ENCODE results near the gene CHST11. TPM values are rescaled to one million over a fixed set of nuclear protein-coding genes. Genes with fewer than 3 reads are reported as not detected.

CHST11 gene
- total and polyA plus RNA-seq, 9 of the 15 experiments (the other 6 are each of a cell fraction or from before 2014, with no cell fraction given), result 2.3 to 38.7 (median 15.0) TPM

DNA sequence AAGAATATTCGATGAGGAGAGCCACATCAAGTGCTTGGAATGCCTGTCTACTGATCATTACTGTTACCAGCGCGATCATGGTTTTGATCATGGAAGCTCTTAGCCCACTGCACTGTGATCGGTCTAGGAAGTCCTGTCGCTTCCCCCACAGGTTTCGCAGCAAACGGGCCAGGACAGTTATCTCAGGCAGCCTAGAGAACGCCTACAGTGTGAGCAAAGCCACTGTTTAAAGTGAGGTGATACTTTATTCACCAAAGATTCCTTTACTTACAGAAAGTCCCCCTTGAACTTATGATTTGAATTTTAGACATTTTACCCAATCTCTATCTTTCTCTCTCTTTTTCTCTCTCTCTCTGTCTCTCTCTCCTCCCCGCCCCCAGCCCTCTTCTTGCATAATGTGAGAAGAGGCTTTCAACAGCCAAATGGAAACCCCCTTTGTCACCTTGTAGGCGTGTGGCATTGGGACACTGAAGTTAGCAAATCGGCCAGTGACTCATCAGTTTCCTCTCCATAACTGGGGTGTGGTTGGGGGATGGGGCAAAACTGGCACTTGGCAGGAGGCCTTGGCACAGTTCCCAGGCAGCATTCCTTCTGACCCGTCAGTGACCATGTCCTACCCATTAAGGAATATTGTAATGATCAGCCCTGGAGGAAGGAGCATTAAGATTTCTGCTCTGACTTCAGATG lies 214.8 kb downstream of the CHST11 start (continued):
- TF ChIP-seq, protein P1, sequence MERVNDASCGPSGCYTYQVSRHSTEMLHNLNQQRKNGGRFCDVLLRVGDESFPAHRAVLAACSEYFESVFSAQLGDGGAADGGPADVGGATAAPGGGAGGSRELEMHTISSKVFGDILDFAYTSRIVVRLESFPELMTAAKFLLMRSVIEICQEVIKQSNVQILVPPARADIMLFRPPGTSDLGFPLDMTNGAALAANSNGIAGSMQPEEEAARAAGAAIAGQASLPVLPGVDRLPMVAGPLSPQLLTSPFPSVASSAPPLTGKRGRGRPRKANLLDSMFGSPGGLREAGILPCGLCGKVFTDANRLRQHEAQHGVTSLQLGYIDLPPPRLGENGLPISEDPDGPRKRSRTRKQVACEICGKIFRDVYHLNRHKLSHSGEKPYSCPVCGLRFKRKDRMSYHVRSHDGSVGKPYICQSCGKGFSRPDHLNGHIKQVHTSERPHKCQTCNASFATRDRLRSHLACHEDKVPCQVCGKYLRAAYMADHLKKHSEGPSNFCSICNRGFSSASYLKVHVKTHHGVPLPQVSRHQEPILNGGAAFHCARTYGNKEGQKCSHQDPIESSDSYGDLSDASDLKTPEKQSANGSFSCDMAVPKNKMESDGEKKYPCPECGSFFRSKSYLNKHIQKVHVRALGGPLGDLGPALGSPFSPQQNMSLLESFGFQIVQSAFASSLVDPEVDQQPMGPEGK (CRISPR knock-in tag; IDR thresholded peaks at IDR 0.05; ENCODE audit: borderline replicate concordance), result no peak
- no peak for TF ChIP-seq ZBED1 (IDR thresholded peaks at IDR 0.05)
- TF ChIP-seq GABPB2 (CRISPR knock-in tag; conservative IDR thresholded peaks at IDR 0.05), result no peak
- no peak for TF ChIP-seq DLX4 (CRISPR knock-in tag; IDR thresholded peaks at IDR 0.05)
- TF ChIP-seq LCOR (CRISPR knock-in tag; IDR thresholded peaks at IDR 0.05), result no peak
- no peak for TF ChIP-seq HDGF (IDR thresholded peaks at IDR 0.05)
- TF ChIP-seq PBX2 (CRISPR knock-in tag; IDR thresholded peaks at IDR 0.05; ENCODE audit: low read depth), result no peak
- 0 out of 2 replicates have a peak, but pooled peaks have one; percentile 44 for TF ChIP-seq PBX2 (tag; conservative IDR thresholded peaks at IDR 0.05; ENCODE audit: low read depth)
- peak; percentile 14 for TF ChIP-seq DACH1 (IDR thresholded peaks at IDR 0.05; ENCODE audit: partially characterized antibody)
- TF ChIP-seq BHLHE40 (IDR thresholded peaks at IDR 0.05; ENCODE audit: low read length), result no peak
- TF ChIP-seq NFRKB (IDR thresholded peaks at IDR 0.05; ENCODE audit: low read depth), result no peak
- no peak for TF ChIP-seq RFX7 (CRISPR knock-in tag; IDR thresholded peaks at IDR 0.05)
- no peak for TF ChIP-seq XRCC5 (IDR thresholded peaks at IDR 0.05; ENCODE audit: low read depth, low read length)
- TF ChIP-seq NFATC3 (IDR thresholded peaks at IDR 0.05), result no peak
- TF ChIP-seq, protein P2, sequence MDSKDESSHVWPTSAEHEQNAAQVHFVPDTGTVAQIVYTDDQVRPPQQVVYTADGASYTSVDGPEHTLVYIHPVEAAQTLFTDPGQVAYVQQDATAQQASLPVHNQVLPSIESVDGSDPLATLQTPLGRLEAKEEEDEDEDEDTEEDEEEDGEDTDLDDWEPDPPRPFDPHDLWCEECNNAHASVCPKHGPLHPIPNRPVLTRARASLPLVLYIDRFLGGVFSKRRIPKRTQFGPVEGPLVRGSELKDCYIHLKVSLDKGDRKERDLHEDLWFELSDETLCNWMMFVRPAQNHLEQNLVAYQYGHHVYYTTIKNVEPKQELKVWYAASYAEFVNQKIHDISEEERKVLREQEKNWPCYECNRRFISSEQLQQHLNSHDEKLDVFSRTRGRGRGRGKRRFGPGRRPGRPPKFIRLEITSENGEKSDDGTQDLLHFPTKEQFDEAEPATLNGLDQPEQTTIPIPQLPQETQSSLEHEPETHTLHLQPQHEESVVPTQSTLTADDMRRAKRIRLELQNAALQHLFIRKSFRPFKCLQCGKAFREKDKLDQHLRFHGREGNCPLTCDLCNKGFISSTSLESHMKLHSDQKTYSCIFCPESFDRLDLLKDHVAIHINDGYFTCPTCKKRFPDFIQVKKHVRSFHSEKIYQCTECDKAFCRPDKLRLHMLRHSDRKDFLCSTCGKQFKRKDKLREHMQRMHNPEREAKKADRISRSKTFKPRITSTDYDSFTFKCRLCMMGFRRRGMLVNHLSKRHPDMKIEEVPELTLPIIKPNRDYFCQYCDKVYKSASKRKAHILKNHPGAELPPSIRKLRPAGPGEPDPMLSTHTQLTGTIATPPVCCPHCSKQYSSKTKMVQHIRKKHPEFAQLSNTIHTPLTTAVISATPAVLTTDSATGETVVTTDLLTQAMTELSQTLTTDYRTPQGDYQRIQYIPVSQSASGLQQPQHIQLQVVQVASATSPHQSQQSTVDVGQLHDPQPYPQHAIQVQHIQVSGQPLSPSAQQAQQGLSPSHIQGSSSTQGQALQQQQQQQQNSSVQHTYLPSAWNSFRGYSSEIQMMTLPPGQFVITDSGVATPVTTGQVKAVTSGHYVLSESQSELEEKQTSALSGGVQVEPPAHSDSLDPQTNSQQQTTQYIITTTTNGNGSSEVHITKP (IDR thresholded peaks at IDR 0.05; ENCODE audit: partially characterized antibody), result peak; percentile 9
- TF ChIP-seq MAFG (tag; conservative IDR thresholded peaks at IDR 0.05), result peak; percentile 95
- peak; percentile 44; the same call in 1 of the 2 replicates for TF ChIP-seq HDAC2 (IDR thresholded peaks at IDR 0.05)
- no peak for TF ChIP-seq CHCHD3 (CRISPR knock-in tag; IDR thresholded peaks at IDR 0.05)
- no peak for TF ChIP-seq ZNF134 (CRISPR knock-in tag; conservative IDR thresholded peaks at IDR 0.05)
- TF ChIP-seq ZNF384 (IDR thresholded peaks at IDR 0.05; ENCODE audit: low read depth, low read length), result no peak
